NCI-H2227 (cell line): ENCODE measurements around the gene TUBA3D.
"Not testable (repeated sequence)": the region's sequence is repeated elsewhere in the genome, so short reads cannot be mapped to it uniquely, and the experiment has no call there.

Experiments
- DNase-seq: peaks from one replicate; lab custom pipeline; 2025; ENCODE audit not compliant: unreplicated experiment; lab: John Stamatoyannopoulos, UW

The TUBA3D gene

DNA sequence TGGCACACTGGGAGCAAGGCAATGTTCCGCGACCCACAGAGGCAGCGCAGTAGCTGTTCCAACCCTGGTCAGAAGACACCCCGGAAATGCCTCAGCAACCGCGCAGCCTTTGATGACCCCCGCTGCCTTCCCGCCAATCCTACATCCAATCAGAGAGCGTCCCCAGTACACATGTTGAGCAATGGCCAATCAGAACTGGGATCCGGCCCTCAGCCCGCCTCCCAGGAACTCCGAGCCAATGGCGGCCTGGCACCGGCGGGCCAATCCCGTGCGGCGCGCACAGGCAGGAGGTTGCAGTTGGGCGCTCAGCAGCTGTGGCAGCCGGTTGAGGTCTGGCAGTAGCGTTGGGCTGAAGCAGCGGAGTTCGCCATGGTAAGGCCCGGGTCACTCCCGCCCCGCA lies at the start of gene TUBA3D:
Gene TUBA3D, plus strand, starts transcription at position 289 of the 400 bp plus-strand sequence. Its CDS starts 81 bp downstream, at position 370.
- DNase-seq: no peak

DNA sequence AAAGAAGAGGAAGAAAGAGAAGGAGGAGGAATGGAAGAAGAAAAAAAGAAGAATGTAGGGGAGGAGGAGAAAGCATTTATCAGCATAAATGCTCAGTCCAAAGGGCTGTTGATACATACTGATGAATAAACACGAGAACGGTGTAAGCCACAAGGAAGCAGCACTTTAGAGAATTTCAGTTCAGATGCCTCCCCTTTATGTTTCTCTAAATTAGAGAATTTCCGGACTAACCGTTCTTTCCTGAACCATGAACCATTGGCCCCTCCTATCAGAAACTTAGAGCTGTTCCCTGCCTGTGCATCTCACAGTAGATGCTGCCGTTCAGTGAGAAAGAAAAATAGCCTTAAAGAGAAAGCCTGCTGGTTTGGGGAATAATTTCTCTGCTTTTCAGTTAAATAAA lies 49.2 kb upstream of the TUBA3D start:
- no peak for DNase-seq

DNA sequence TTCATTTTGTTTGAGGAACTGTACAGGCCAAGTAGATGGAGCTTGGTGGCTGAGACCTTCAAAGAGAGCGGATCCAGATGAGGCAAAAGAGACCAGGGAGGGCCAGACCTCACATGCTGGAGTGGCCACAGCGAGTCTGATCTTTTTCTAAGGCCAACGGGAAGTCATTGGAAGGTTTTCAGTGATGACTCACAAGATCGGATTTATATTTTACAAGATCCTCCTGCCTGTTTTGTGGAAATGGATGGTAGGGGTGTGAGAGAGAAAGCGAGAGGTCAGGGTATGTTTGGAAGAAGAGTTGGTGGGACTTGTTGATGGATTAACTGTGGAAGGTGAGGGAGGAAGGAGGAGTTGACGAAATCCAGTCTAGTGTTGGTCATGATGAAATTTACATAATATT lies 44.6 kb upstream of the TUBA3D start:
- no peak for DNase-seq

DNA sequence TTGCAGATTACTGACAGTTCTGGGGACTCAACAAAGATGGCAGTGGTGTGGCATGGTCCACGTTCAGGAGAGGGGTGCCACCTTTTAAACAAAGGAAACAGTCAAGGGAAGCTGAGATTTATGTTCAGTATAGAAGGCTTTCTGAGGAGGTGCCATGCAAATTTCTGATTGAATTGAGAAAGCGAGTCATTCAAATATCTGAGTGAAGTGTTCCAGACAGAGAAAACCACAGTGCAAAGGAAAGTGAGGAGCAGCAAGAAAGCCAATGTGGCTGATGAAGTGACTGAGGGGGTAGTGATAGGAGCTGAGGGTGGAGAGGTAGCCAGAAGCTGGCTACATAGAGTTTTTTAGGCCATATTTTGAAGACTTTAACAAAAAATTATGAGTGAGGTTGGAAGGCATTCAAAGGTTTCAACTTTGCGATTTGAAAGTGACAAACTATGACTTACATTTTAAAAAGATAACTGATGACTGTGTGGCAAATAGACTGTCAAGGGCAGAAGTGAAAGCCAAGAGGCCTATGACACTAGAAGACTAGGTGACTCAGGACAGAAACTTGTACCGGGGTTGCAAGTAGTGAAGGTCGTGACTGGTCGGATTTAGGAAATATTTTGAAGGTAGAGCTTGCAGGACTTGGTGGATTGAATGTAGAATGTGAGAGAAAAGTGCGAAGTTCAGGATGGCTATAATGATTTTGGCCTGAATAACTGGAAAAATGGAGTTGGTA lies 35.0 kb upstream of the TUBA3D start:
- DNase-seq: not testable (repeated sequence)

DNA sequence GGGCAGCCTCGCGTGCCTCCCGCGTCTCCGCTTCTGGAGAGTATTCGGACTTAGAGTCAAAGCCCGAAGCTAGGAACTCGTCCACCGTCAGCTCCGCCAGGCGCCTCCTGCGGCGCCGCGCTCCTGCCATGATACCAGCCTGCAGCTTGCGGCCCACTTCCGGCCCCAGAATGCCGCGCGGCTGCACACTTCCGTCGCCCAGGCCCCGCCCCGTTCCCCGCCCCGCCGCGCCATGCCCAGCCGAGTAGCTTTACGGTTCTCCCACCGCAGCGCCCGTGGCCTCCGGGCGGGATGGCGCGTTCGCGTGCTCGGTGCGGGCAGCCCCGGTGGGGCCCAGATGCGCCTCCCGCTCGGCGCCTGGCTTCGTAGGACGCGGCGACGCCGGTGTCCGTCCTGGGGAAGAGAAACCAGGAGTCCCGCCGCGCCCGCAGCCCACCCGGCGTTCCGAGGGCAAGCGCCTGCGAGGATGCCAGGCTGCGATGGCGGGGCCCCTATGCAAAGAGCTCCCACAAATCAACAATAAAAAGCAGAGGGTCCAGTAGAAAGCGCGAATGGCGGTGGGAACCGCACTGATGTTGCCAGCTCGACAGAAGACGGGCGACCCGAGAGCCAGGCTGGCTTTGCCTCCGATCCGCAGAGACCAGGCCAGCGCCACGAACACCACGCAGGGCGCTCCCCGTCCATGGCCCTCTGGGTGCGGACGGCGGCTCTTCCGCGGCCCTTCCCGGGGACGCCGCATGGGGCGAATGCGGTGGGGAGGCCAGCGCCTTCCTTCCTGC lies 31.0 kb upstream of the TUBA3D start:
- not testable (repeated sequence) for DNase-seq

DNA sequence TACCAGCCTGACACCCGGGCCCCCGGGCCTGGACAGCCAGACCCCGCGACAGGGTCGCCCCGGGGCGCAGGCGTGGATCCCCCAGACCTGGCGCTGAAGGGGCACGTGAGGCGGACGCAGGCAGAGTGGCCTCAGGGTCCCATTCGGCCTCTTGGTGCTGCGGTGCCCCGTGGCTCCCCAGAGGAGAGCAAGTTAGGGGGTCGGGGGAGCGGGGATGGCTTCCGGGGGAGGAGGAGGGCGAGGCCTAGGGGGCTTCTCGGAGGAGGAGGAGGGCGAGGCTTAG lies 30.5 kb upstream of the TUBA3D start:
- DNase-seq: not testable (repeated sequence)

DNA sequence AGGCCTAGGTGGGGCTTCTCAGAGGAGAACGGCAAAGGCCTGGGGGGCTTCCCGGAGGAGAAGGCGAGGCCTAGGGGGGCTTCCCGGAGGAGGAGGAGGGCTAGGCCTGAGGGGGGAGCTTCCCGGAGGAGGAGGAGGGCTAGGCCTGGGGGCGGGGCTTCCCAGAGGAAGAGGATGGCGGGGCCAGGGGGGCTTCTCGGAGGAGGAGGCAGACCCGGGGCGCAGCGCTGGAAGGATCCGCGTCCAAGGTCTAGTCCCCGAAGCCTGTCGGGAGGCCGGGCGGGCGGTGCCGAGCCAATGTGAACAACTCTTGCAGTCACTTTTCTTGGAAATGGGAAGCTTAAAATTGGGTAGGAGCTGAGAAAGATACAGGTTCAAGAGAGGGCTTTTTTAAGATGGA lies 30.0 kb upstream of the TUBA3D start:
- DNase-seq: no peak

DNA sequence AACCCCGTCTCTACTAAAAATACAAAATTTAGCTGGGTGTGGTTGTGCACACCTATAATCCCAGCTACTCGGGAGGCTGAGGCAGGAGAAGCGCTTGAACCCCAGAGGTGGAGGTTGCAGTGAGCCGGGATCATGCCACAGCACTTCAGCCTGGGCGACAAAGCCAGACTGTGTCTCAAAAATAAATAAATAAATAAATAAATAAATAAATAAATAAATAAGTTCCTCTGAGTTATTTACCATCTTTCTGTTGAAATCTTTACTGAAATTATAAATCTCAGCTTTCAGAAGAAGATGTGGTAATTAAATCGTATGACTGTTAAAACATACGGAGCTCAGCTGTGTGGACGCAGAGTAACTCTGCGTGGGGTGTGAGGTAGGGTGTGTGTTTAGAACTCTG lies 27.9 kb upstream of the TUBA3D start:
- DNase-seq: not testable (repeated sequence)

DNA sequence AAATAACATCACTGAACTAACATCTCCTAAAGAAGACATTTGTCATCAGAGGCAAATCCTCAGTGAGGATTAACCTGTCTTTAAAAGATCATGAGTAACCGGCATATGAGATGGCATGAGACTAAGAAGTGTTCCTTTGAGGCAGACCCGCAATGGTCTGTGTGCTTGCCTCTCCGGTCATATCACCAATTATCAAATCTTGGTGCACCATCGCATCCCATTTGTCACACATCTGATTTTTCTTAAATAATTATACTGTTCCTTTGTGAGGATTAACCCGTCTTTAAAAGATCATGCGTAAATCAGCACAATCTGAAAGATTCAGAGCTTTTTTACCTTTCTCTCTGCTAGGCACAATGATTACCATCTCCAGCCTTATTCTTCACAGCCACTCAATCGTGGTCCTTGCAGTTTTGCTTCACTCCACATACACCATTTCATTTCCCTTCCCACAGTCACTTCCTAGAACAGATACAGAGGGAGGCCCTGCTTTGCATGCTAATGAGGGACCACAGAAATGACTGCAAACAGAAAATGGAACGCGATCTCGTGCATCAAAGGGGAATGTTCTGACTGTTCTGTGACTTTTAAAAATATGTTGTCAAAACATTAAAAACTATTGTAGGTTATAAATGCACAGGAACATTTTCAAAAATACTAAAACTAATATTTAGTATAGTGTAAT lies 24.5 kb upstream of the TUBA3D start:
- DNase-seq: not testable (repeated sequence)

DNA sequence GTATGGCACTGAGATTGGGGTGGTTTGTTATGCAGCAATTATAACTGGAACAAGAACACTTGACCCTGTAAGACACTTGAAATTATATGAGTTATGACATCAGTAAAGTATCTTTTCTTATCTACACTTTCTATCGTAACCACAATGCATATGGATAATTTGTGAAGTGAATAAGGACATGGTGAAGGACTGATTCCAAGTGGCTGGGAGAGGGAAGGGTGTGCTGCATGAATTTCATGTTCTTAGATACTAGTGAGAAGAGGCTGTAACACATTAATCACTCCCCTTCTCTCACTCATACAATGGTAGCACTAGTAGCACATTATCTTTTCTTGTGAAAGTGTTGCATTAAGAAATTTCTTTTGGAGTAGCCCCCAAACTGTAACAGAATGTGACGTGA lies 21.0 kb upstream of the TUBA3D start:
- DNase-seq: not testable (repeated sequence)

DNA sequence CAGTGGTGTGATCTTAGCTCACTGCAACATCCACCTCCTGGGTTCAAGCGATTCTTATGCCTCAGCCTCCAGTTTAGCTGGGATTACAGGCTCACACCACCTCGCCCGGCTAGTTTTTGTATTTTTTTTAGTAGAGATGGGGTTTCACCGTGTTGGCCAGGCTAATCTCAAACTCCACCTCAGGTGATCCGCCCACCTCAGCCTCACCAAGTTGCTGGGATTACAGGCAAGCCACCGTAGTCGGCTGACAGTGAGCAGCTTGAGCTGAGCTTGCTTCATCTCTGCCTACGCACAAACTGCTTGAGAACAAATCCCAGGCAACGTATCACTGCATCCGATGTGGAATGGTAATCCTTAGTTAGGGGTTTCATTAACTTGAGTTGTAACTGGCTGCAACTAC lies 8.2 kb upstream of the TUBA3D start:
- DNase-seq: not testable (repeated sequence)

DNA sequence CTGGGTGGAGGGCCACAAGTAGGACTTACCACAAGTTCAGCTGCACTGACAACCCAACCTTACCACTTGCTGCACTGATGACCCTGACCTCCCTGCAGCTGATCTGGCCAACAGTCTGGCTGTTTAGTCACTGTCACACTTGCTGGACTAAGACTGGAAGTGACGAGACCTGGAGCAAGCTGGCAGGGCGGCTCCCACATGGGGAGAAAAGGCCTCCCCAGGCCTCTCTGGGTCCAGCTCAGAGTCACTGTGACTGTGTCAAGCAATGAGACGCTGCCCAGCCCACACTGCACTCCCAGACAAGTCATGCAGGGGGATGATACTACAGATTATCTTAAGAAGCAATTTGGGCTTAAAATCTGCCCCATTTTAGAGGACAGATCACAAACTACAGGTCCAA lies 5.0 kb upstream of the TUBA3D start:
- not testable (repeated sequence) for DNase-seq

DNA sequence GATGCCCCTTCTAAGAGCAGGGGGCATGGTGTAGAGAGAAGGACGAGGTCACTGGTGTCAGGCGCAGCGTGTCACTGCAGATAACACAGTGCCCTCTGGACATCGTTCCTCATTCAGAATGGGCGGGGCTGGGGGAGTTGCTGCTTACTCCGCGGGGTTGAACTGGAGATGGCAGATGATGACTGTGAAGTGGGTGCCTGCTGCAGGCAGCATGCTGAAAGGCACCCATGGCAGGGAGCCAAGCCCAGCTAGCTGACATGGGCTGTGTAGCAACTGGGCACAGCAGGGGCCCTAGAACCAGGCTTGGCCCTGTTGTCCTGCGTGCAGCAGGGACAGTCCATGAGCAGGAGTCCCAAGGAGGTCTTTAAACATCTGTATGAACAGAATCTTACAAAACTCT lies 4.3 kb upstream of the TUBA3D start:
- DNase-seq: not testable (repeated sequence)

DNA sequence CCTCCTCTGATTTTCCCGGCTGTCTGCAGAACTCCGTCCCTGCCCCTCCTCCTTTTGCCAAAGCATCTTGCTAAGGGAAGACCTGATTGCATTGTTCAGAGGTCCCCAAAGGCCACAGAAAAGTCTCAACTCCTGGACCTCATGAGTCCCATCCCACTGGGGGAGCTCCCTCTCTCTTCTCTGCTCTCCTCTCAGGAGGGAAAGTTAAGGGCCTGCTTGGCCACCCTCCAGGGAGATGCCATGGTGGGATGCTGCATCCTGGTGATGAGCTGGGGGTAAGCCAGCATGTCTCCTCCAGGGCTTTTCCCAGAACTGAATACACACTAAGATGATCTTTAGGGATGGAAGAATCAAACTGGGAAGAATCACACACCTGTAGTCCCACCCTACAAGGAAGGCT lies 2.7 kb upstream of the TUBA3D start:
- not testable (repeated sequence) for DNase-seq

DNA sequence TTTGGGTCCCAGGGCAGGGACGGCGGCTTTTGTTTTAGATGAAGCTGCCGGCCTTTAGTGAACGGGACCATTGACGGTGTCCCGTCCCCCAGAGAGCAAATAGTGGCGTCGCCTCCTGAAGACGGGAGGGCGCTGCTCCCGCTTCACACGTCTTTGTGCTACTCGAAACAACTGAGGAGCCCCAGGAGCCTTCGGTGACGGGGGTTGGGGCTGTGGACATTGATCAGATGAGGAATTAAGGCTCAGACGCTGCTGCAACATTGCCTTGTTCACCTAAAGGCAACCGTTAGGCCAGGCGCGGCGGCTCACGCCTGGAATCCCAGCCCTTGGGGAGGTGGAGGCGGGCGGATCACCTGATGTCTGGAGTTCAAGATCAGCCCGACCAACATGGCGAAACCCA lies 444 bp downstream of the TUBA3D start:
- DNase-seq: not testable (repeated sequence)

DNA sequence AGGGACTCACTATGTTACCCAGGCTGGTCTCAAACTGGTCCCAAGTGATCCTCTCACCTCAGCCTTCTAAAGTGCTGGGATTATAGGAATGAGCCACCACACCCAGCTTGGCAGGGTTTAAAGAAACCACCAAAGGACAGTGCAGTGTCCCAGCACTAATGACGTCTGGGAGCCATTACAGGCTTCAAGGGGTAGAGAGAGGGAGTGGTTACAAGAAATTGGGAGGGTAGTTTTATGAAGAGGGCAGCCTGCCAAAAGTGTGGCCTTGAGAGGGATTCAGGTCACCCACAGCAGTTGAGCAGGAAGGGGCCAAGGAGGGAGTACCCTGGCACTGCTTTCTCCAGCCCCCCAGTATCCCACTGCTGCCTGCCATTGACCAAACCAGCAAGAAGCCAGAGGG lies 1.3 kb downstream of the TUBA3D start:
- DNase-seq: not testable (repeated sequence)

DNA sequence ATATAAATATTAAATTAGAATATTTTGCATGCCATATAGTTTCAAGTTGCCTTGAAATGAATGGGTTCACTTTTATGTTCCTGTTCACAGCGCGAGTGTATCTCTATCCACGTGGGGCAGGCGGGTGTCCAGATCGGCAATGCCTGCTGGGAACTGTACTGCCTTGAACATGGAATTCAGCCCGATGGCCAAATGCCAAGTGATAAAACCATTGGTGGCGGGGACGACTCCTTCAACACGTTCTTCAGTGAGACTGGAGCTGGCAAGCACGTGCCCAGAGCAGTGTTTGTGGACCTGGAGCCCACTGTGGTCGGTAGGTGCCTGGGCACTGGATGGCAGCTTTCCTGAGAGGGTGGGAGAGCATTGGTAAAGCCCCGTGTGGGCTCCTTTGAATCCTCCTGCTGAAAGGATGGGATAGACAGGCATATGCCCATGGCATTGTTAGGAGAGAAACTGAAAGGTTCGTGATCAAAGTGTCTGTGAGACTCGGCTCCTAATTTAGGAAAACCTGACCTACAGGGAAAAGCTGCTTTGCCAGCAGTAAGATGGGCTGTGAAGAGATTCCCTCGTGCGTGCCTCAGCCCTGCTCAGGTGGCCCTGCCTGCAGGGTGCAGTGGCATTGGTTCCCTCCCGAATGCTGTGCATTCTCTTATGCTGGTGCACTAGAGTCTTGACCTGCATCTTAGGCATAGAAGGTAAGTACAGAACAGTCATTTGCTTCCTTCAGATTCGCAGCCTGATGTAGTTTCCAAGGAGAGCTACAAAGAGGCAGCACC lies 2.3 kb downstream of the TUBA3D start:
- DNase-seq: not testable (repeated sequence)

DNA sequence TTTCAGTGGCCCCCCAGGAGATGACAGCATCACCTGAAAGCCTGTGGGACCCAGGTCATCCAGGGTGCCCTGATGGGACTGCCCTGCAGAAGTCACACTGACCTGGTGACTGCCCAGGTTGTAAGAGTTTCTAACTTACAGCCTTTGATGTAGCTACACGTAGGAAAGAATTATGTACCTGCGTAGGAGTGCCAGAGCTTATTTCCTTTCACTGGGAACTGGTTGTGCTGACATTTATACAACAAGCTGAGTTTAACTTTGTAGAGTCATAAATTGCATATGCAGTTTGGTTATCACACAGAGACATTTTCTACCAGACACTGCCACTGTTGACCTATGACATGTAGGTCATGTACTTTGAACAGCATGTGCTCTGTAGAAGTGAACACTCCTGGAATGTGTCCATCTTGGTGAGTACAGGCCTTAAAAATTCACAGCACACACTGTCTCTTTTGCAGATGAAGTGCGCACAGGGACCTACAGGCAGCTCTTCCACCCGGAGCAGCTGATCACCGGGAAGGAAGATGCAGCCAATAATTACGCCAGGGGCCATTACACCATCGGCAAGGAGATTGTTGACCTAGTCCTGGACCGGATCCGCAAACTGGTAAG lies 3.0 kb downstream of the TUBA3D start:
- not testable (repeated sequence) for DNase-seq

DNA sequence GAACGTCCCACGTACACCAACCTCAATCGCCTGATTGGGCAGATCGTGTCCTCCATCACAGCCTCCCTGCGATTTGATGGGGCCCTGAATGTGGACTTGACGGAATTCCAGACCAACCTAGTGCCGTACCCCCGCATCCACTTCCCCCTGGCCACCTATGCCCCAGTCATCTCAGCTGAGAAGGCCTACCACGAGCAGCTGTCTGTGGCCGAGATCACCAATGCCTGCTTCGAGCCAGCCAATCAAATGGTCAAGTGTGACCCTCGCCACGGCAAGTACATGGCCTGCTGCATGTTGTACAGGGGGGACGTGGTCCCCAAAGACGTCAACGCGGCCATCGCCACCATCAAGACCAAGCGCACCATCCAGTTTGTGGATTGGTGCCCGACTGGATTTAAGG lies 4.4 kb downstream of the TUBA3D start:
- not testable (repeated sequence) for DNase-seq

DNA sequence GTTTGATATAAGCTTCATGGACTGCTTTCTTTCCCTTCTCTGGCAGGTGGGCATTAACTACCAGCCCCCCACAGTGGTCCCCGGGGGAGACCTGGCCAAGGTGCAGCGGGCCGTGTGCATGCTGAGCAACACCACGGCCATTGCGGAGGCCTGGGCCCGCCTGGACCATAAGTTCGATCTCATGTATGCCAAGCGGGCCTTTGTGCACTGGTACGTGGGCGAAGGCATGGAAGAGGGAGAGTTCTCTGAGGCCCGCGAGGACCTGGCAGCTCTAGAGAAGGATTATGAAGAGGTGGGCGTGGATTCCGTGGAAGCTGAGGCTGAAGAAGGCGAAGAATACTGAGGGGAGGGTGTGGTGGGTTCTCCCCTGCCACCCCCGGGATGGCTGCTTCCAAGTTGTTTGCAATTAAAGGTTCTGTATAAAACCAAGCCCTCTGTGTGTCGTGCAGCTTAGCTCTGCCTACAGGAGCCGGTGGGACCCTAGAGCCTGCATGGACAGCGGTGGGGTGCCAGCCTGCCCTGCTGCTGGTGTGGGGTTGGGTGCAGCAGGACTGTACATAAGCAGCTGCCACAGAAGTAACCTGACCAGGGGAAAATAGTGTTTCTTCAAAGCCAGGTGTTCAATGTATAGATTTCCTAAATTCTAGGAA lies 6.7 kb downstream of the TUBA3D start:
- DNase-seq: not testable (repeated sequence)
